K562 (cell line): ENCODE data around the gene GTF3C6. TPM values are rescaled to one million over a fixed set of nuclear protein-coding genes. Genes with fewer than 3 reads are reported as not detected.

ENCODE experiments used
- ATAC-seq: fragments of 200-7000 bp; cut with Tn5 transposase; 3 replicates; pipeline ENCODE4 v1.9.1; 2020; ENCODE audit warnings: moderate library complexity
- BruUV-seq: library from RNA; stranded (reverse); fragments of 400-500 nt; replicated peaks from 2 replicates; lab custom pipeline; 2021; lab: Mats Ljungman, UMichigan
- CTCF ChIA-PET: fragments of 300-600 bp; formaldehyde crosslinking; extraction: SDS; loops from one replicate; lab custom pipeline; 2021; ENCODE audit warnings: low intra/inter-chr PET ratio; lab: Yijun Ruan, JAX
- POLR2A ChIA-PET: fragments of 300-600, 350-650 bp; sonication (Branson Sonifier 250); formaldehyde crosslinking; extraction: SDS; loops from one replicate; lab custom pipeline; 2021; ENCODE audit warnings: antibody characterized with exemption, inconsistent platforms; lab: Yijun Ruan, JAX
- DNase-seq, 4 experiments: peaks; one replicate each; pipeline versions ENCODE4 v3.0.0 to v3.0.0-alpha.2; 2011 to 2018; ENCODE audit warnings: low spot score in 3 of 4, mixed read lengths in 3 of 4; ENCODE audit errors: extremely low read depth in 1 of 4
- FAIRE-seq: peaks from 2 replicates; lab custom pipeline; 2011; peaks lifted over from hg19 to GRCh38; lab: Jason Lieb, UNC
- H2AFZ ChIP-seq: 2 replicates; pipeline ENCODE4 v1.6.0; 2011; ENCODE audit warnings: low read depth, low read length, control low read depth, inconsistent platforms
- H3K27ac ChIP-seq: fragments of 200-600 bp; 3 replicates; pipeline ENCODE4 v1.8.0; 2011; ENCODE audit warnings: low read depth, mild to moderate bottlenecking, control low read depth, inconsistent platforms, low read length, moderate library complexity, mixed read lengths; ENCODE audit errors: extremely low read depth
- H3K27me3 ChIP-seq, 2 experiments: fragments of 300-600 bp in 1 of 2; 2 replicates in 1 of 2; 3 replicates in 1 of 2; pipeline versions ENCODE4 v1.6.0 to v1.8.0; 2011; ENCODE audit warnings: inconsistent platforms in 2 of 2, low read length in 2 of 2, mild to moderate bottlenecking in 1 of 2, mixed read lengths in 1 of 2, moderate library complexity in 1 of 2; ENCODE audit not compliant: control insufficient read depth in 2 of 2, insufficient read depth in 2 of 2
- H3K36me3 ChIP-seq: fragments of 300-600 bp; 3 replicates; pipeline ENCODE4 v1.8.0; 2011; ENCODE audit warnings: mild to moderate bottlenecking, low read length, inconsistent platforms; ENCODE audit not compliant: control insufficient read depth, insufficient read depth
- H3K4me1 ChIP-seq, 2 experiments: fragments of 200-600 bp in 1 of 2; replicated peaks in 1 of 2; 2 replicates in 1 of 2; 3 replicates in 1 of 2; pipeline versions ENCODE4 v1.5.1 to v1.8.0; 2011; ENCODE audit warnings: inconsistent platforms in 2 of 2, low read length in 2 of 2, mild to moderate bottlenecking in 1 of 2, mixed read lengths in 1 of 2, moderate library complexity in 1 of 2; ENCODE audit not compliant: control insufficient read depth in 2 of 2, insufficient read depth in 2 of 2
- H3K4me2 ChIP-seq: 2 replicates; pipeline ENCODE4 v1.6.1; 2011; ENCODE audit warnings: low read length, control low read depth, inconsistent platforms, mixed read lengths; ENCODE audit not compliant: insufficient read depth
- H3K4me3 ChIP-seq: fragments of 200-600 bp; sonication (generic), shearing (Covaris generic); 2 replicates; pipeline ENCODE4 v1.5.1; 2016; ENCODE audit warnings: control low read depth, inconsistent platforms
- H3K79me2 ChIP-seq: fragments of 200-600 bp; 3 replicates; pipeline ENCODE4 v1.8.0; 2011; ENCODE audit warnings: low read length, inconsistent platforms; ENCODE audit not compliant: control insufficient read depth, insufficient read depth
- H3K9ac ChIP-seq, 2 experiments: 2 replicates each; pipeline versions ENCODE4 v1.6.0 to v1.6.1; 2011; ENCODE audit warnings: low read depth in 2 of 2, low read length in 2 of 2, control low read depth in 1 of 2, inconsistent platforms in 1 of 2, mild to moderate bottlenecking in 1 of 2, mixed read lengths in 1 of 2; ENCODE audit not compliant: insufficient read depth in 1 of 2
- H3K9me1 ChIP-seq: one replicate; pipeline ENCODE4 v1.6.0; 2011; ENCODE audit warnings: inconsistent platforms, mild to moderate bottlenecking, low read length, moderate library complexity; ENCODE audit not compliant: control insufficient read depth, insufficient read depth
- H3K9me3 ChIP-seq: replicated peaks from 2 replicates; pipeline ENCODE4 v1.5.1; 2011; ENCODE audit warnings: low read depth, low read length, inconsistent platforms; ENCODE audit not compliant: control insufficient read depth, insufficient read depth
- H4K20me1 ChIP-seq: replicated peaks from 2 replicates; pipeline ENCODE4 v1.6.1; 2011; ENCODE audit warnings: low read length, inconsistent platforms, mixed read lengths; ENCODE audit not compliant: control insufficient read depth, insufficient read depth
- NFE2L1 ChIP-seq: fragments of 450-650 bp; IDR thresholded peaks from 2 replicates; pipeline ENCODE4 v1.6.1; 2016; ENCODE audit warnings: missing genetic modification characterization, low read depth, mild to moderate bottlenecking, missing compliant biosample characterization, moderate library complexity, borderline replicate concordance
- NRF1 ChIP-seq, 2 experiments: fragments of 450-650 bp; IDR thresholded peaks in 1 of 2; conservative IDR thresholded peaks in 1 of 2; 2 replicates each; pipeline ENCODE4 v1.6.1; 2014; ENCODE audit warnings: mild to moderate bottlenecking in 2 of 2
- PTTG1 ChIP-seq: fragments of 450-650 bp; IDR thresholded peaks from 2 replicates; pipeline ENCODE4 v1.6.1; 2016; ENCODE audit warnings: low read depth, mild to moderate bottlenecking, missing genetic modification characterization, missing compliant biosample characterization
- TFE3 ChIP-seq: fragments of 450-650 bp; formaldehyde crosslinking; IDR thresholded peaks from 2 replicates; pipeline ENCODE4 v1.4.0; 2020; ENCODE audit warnings: mild to moderate bottlenecking, mixed read lengths
- ZNF780A ChIP-seq: fragments of 250-450 bp; sonication (Bioruptor Pico); IDR thresholded peaks from 2 replicates; pipeline ENCODE4 v1.5.0; 2021; ENCODE audit warnings: mild to moderate bottlenecking
- WGBS: fragments of 100-300 bp; shearing (Covaris generic); methylation state at CpG from one replicate; pipeline ENCODE4 v1.1.6; 2016; ENCODE audit warnings: low coverage, mixed read lengths; ENCODE audit not compliant: insufficient coverage; ENCODE audit errors: missing lambda C conversion rate; 5-methylcytosine and 5-hydroxymethylcytosine counted together
- in situ Hi-C: fragments of 300-500 bp; cut with MboI; formaldehyde crosslinking; loops from 4 replicates; pipeline ENCODE4 v1.15.0; 2018; ENCODE audit warnings: inconsistent platforms, mixed read lengths
- intact Hi-C: fragments of 100-400 bp; cut with micrococcal nuclease; formaldehyde crosslinking; loops from 2 replicates; pipeline ENCODE4 v1.14.2; 2022
- polyA plus RNA-seq, 8 experiments: library from polyadenylated mRNA; depleted of rRNA in 4 of 8; stranded (reverse) in 5 of 8; unstranded in 3 of 8; fragments of >200 nt; fragmentation: Nextera tagmentation in 2 of 8; fragmentation: Illumina TruSeq in 1 of 8; extraction: Ambion mirVana in 2 of 8; extraction: Trizol in 1 of 8; gene quantifications; 2 replicates each; pipeline versions ENCODE4 v1.2.1 to v1.2.3, GENCODE V29; 2011 to 2014; ENCODE audit warnings: inconsistent platforms in 1 of 8, missing spikeins in 1 of 8
- total RNA-seq, 7 experiments: library from RNA; depleted of rRNA in 6 of 7; stranded (reverse); fragments of >200 nt in 6 of 7; fragmentation: Illumina TruSeq in 2 of 7; extraction: Trizol in 2 of 7; gene quantifications; 2 replicates each; pipeline versions ENCODE4 v1.2.1 to v1.2.3, GENCODE V29; 2011 to 2021; ENCODE audit warnings: low replicate concordance in 1 of 7

Gene GTF3C6
- total and polyA plus RNA-seq, 9 of the 15 experiments (the other 6 are each of a cell fraction or from before 2014, with no cell fraction given), result 37.6 to 140 (median 111) TPM

DNA sequence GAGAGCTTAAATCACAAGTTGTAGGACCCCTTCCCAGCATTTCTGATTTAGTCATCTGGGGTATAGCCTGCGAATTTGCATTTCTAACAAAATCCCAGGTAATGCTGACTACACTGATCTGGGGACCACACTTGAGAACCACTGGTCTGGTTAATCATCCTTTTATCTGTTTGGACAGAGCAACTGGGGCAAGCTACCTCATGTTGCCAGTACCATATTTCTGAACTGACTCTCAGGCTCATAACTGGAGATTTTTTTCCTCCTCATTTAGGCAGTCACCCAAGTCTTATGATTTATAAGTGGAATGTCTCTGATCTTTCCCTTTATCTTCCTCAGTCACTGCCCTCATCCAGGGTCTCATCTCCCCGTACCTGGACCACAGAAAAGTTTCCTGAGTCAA, 12.0 kb upstream of the GTF3C6 start:
- TF ChIP-seq TFE3 (CRISPR knock-in tag), result no peak
- no peak for TF ChIP-seq NFE2L1 (tag)
- no peak for TF ChIP-seq PTTG1 (tag)
- TF ChIP-seq ZNF780A (CRISPR knock-in tag), result no peak
- no peak for TF ChIP-seq NRF1 (conservative IDR thresholded peaks at IDR 0.05 in 1 of 2, IDR thresholded peaks at IDR 0.05 in 1 of 2)
- TF ChIP-seq, all 486 proteins: peak for 0
- no peaks in the 10 kb centered on the region for H3K9me3 ChIP-seq
- POLR2A ChIA-PET, result interaction anchor here (0.6 to 1.6 kb wide), 6 partner anchors 10 to 223 kb away, joined by 3 read pairs; partner anchors contain the start of genes AMD1 and GTF3C6
- 21% methylated on average over 2 of the region's 2 CpGs for WGBS
- H3K4me3 ChIP-seq, result no peak overlapping the region
- no peaks in the 10 kb centered on the region for H3K79me2 ChIP-seq
- no peak overlapping the region for H3K27ac ChIP-seq
- BruUV-seq, result no TSS peak
- H4K20me1 ChIP-seq, result no peaks in the 10 kb centered on the region
- no peaks in the 10 kb centered on the region for H3K36me3 ChIP-seq
- H3K4me2 ChIP-seq, result no peak overlapping the region
- CTCF ChIA-PET, result no interaction called here
- in situ Hi-C loops, result no loop called here
- H2AFZ ChIP-seq, result peak overlapping the region; percentile 14; the same call in 1 of the 2 replicates
- H3K9ac ChIP-seq, result no peak overlapping the region
- DNase-seq (no peak), ATAC-seq (no peak), FAIRE-seq (no peak)
- intact Hi-C loops, result no loop called here
- H3K9me1 ChIP-seq, result no peaks in the 10 kb centered on the region
- H3K4me1 ChIP-seq, result peaks cover 0 to 4% of the 10 kb centered on the region in 2 experiments; a peak in 1 of 5 replicates
- H3K27me3 ChIP-seq, result no peaks in the 10 kb centered on the region
